GM19238 (cell line): ENCODE results near the gene IL17RB.

Experiments
- DNase-seq: peaks from one replicate; pipeline ENCODE4 v3.0.0; 2011; ENCODE audit warnings: low spot score; ENCODE audit not compliant: insufficient read length

Gene IL17RB

GRCh38 chr3:53860196-53860595 is 13.8 kb downstream of the IL17RB start:
- no peak for DNase-seq

- DNase-seq, result no peak
Measured at GRCh38 chr3:53862241-53862640, 15.9 kb downstream of the IL17RB start.

GRCh38 chr3:53863145-53863544 is 16.8 kb downstream of the IL17RB start:
- no peak for DNase-seq

GRCh38 chr3:53865732-53866499 is 19.5 kb downstream of the IL17RB start:
- DNase-seq, result no peak

- no peak for DNase-seq
Measured at GRCh38 chr3:53880396-53881345, 34.3 kb downstream of the IL17RB start.

- peak; percentile 78 for DNase-seq
Measured at GRCh38 chr3:53881691-53882593, 35.6 kb downstream of the IL17RB start, which contains the start of gene ACTR8. ACTR8 (minus strand) TSS chr3:53882152; CDS start chr3:53882101, 51 bp downstream.

GRCh38 chr3:53883008-53883407 is 36.6 kb downstream of the IL17RB start:
- DNase-seq, result no peak

GRCh38 chr3:53884623-53885022 is 38.3 kb downstream of the IL17RB start:
- no peak for DNase-seq

GRCh38 chr3:53885239-53885638 is 38.9 kb downstream of the IL17RB start:
- DNase-seq, result no peak

GRCh38 chr3:53887446-53887845 is 41.1 kb downstream of the IL17RB start:
- DNase-seq, result no peak

- DNase-seq, result no peak
Measured at GRCh38 chr3:53888232-53888631, 41.9 kb downstream of the IL17RB start.

- DNase-seq, result no peak
Measured at GRCh38 chr3:53890726-53891475, 44.5 kb downstream of the IL17RB start.

GRCh38 chr3:53891497-53892285 is 45.3 kb downstream of the IL17RB start, which contains the start of gene SELENOK:
SELENOK (minus strand) TSS chr3:53891859.
- peak; percentile 70 for DNase-seq

GRCh38 chr3:53892286-53892637 is 45.9 kb downstream of the IL17RB start:
- DNase-seq, result no peak

- DNase-seq, result no peak
Measured at GRCh38 chr3:53899750-53900149, 53.4 kb downstream of the IL17RB start.

- DNase-seq, result no peak
Measured at GRCh38 chr3:53900666-53901331, 54.4 kb downstream of the IL17RB start.

- no peak for DNase-seq
Measured at GRCh38 chr3:53902067-53902466, 55.7 kb downstream of the IL17RB start.

- DNase-seq, result no peak
Measured at GRCh38 chr3:53902711-53903110, 56.3 kb downstream of the IL17RB start.

- DNase-seq, result no peak
Measured at GRCh38 chr3:53913401-53913800, 67.0 kb downstream of the IL17RB start.
